H9 (cell line): ENCODE measurements around the gene SREBF2. TPM values are rescaled to one million over a fixed set of nuclear protein-coding genes. Genes with fewer than 3 reads are reported as not detected.

Experiments
- DNase-seq: peaks from one replicate; pipeline ENCODE4 v3.0.0-alpha.2; 2017
- H2AFZ ChIP-seq: one replicate; pipeline ENCODE4 v1.6.1; 2013; ENCODE audit warnings: mild to moderate bottlenecking, low read length, control low read depth, moderate library complexity
- H2AK5ac ChIP-seq: 2 replicates; pipeline ENCODE4 v1.6.1; 2013; ENCODE audit warnings: low read length, control low read depth, mixed read lengths; ENCODE audit not compliant: insufficient read length
- H2BK120ac ChIP-seq: one replicate; pipeline ENCODE4 v1.6.1; 2013; ENCODE audit warnings: low read depth, mild to moderate bottlenecking, low read length, control low read depth, inconsistent platforms; ENCODE audit not compliant: poor library complexity, severe bottlenecking
- H2BK12ac ChIP-seq: 2 replicates; pipeline ENCODE4 v1.6.1; 2013; ENCODE audit warnings: low read length, control low read depth, mixed read lengths, low read depth; ENCODE audit not compliant: insufficient read length
- H2BK15ac ChIP-seq: 2 replicates; pipeline ENCODE4 v1.6.1; 2013; ENCODE audit warnings: low read depth, low read length, control low read depth
- H2BK20ac ChIP-seq: one replicate; pipeline ENCODE4 v1.6.1; 2013; ENCODE audit warnings: low read depth, mild to moderate bottlenecking, low read length, control low read depth, inconsistent platforms; ENCODE audit not compliant: poor library complexity, severe bottlenecking
- H2BK5ac ChIP-seq: 2 replicates; pipeline ENCODE4 v1.6.1; 2013; ENCODE audit warnings: low read length, control low read depth, mixed read lengths; ENCODE audit not compliant: insufficient read length
- H3K14ac ChIP-seq: 2 replicates; pipeline ENCODE4 v1.6.1; 2013; ENCODE audit warnings: low read length, control low read depth; ENCODE audit not compliant: insufficient read depth
- H3K18ac ChIP-seq: 2 replicates; pipeline ENCODE4 v1.6.1; 2013; ENCODE audit warnings: low read depth, mild to moderate bottlenecking, mixed read lengths, low read length, control low read depth; ENCODE audit not compliant: insufficient read length
- H3K23ac ChIP-seq: 2 replicates; pipeline ENCODE4 v1.6.1; 2013; ENCODE audit warnings: low read length, control low read depth, mixed read lengths, low read depth; ENCODE audit not compliant: insufficient read length
- H3K23me2 ChIP-seq: 2 replicates; pipeline ENCODE4 v1.6.1; 2013; ENCODE audit warnings: low read depth, mild to moderate bottlenecking, mixed read lengths, low read length, control low read depth; ENCODE audit not compliant: insufficient read length, poor library complexity, severe bottlenecking
- H3K27ac ChIP-seq: 2 replicates; pipeline ENCODE4 v1.5.1; 2013; ENCODE audit warnings: low read length, control low read depth, mixed read lengths, low read depth; ENCODE audit not compliant: insufficient read length
- H3K27me3 ChIP-seq: 2 replicates; pipeline ENCODE4 v1.6.1; 2013; ENCODE audit warnings: low read length, control low read depth, inconsistent platforms; ENCODE audit not compliant: insufficient read depth
- H3K4ac ChIP-seq: 2 replicates; pipeline ENCODE4 v1.6.1; 2013; ENCODE audit warnings: low read depth, mild to moderate bottlenecking, control low read depth, inconsistent platforms, low read length, moderate library complexity
- H3K4me1 ChIP-seq: 2 replicates; pipeline ENCODE4 v1.6.1; 2013; ENCODE audit warnings: low read length, control low read depth, inconsistent platforms; ENCODE audit not compliant: insufficient read depth
- H3K4me2 ChIP-seq: 2 replicates; pipeline ENCODE4 v1.6.1; 2013; ENCODE audit warnings: low read length, control low read depth, mixed read lengths; ENCODE audit not compliant: insufficient read length, insufficient read depth
- H3K56ac ChIP-seq: 2 replicates; pipeline ENCODE4 v1.6.1; 2013; ENCODE audit warnings: low read depth, mild to moderate bottlenecking, mixed read lengths, low read length, control low read depth; ENCODE audit not compliant: insufficient read length
- H3K79me1 ChIP-seq: 2 replicates; pipeline ENCODE4 v1.6.1; 2013; ENCODE audit warnings: low read depth, mild to moderate bottlenecking, moderate library complexity, low read length, control low read depth, inconsistent platforms; ENCODE audit not compliant: insufficient read depth, poor library complexity, severe bottlenecking
- H3K79me2 ChIP-seq: 2 replicates; pipeline ENCODE4 v1.6.1; 2013; ENCODE audit warnings: low read length, control low read depth, inconsistent platforms; ENCODE audit not compliant: insufficient read depth
- H3K9ac ChIP-seq: 2 replicates; pipeline ENCODE4 v1.6.1; 2013; ENCODE audit warnings: low read length, control low read depth, mixed read lengths; ENCODE audit not compliant: insufficient read length; ENCODE audit errors: extremely low read depth
- H3K9me3 ChIP-seq: one replicate; pipeline ENCODE4 v1.6.1; 2013; ENCODE audit warnings: low read depth, low read length, inconsistent platforms; ENCODE audit not compliant: control insufficient read depth
- H3T11ph ChIP-seq: one replicate; pipeline ENCODE4 v1.6.1; 2013; ENCODE audit warnings: mild to moderate bottlenecking, low read length, control low read depth, inconsistent platforms
- H4K20me1 ChIP-seq: one replicate; pipeline ENCODE4 v1.6.1; 2013; ENCODE audit not compliant: control insufficient read depth, insufficient read length, insufficient read depth
- H4K5ac ChIP-seq: 2 replicates; pipeline ENCODE4 v1.6.1; 2013; ENCODE audit warnings: low read depth, mild to moderate bottlenecking, mixed read lengths, low read length, control low read depth; ENCODE audit not compliant: insufficient read length
- H4K8ac ChIP-seq: replicated peaks from 2 replicates; pipeline ENCODE4 v1.6.1; 2013; ENCODE audit warnings: low read length, control low read depth, mixed read lengths, low read depth; ENCODE audit not compliant: insufficient read length
- H4K91ac ChIP-seq: 2 replicates; pipeline ENCODE4 v1.6.1; 2013; ENCODE audit warnings: low read depth, mild to moderate bottlenecking, moderate library complexity, mixed read lengths, low read length, control low read depth; ENCODE audit not compliant: insufficient read length
- H3K27ac Mint-ChIP-seq, 3 experiments: 2 replicates in 2 of 3; 3 replicates in 1 of 3; pipeline ENCODE4 v1.8.0; 2020 to 2021; ENCODE audit warnings: mixed read lengths in 3 of 3, mild to moderate bottlenecking in 1 of 3, moderate library complexity in 1 of 3
- H3K27me3 Mint-ChIP-seq: 2 replicates; pipeline ENCODE4 v1.8.0; 2021; ENCODE audit warnings: low read depth, mild to moderate bottlenecking, moderate library complexity, mixed read lengths
- H3K36me3 Mint-ChIP-seq, 3 experiments: 2 replicates in 2 of 3; 3 replicates in 1 of 3; pipeline ENCODE4 v1.8.0; 2020 to 2021; ENCODE audit warnings: low read depth in 3 of 3, mixed read lengths in 3 of 3; ENCODE audit not compliant: insufficient read depth in 1 of 3
- H3K4me1 Mint-ChIP-seq, 2 experiments: 2 replicates each; pipeline ENCODE4 v1.8.0; 2020; ENCODE audit warnings: mixed read lengths in 2 of 2
- H3K4me3 Mint-ChIP-seq, 2 experiments: 2 replicates in 1 of 2; 3 replicates in 1 of 2; pipeline ENCODE4 v1.8.0; 2020 to 2021; ENCODE audit warnings: mild to moderate bottlenecking in 2 of 2, mixed read lengths in 2 of 2, moderate library complexity in 1 of 2
- H3K9me3 Mint-ChIP-seq, 2 experiments: 2 replicates in 1 of 2; 3 replicates in 1 of 2; pipeline ENCODE4 v1.8.0; 2020; ENCODE audit warnings: mild to moderate bottlenecking in 2 of 2, mixed read lengths in 2 of 2, moderate library complexity in 1 of 2
- CTCF ChIP-seq: fragments of 200-600 bp; sonication (generic); conservative IDR thresholded peaks from 3 replicates; pipeline ENCODE4 v1.8.0; 2021; ENCODE audit warnings: antibody characterized with exemption, mild to moderate bottlenecking
- WGBS: extraction: QIAGEN DNeasy Blood & Tissue Kit; methylation state at CpG from one replicate; pipeline ENCODE4 v1.1.7; 2013; ENCODE audit warnings: missing lambda C conversion rate, low lambda C conversion rate, mixed read lengths; ENCODE audit not compliant: insufficient read length; ENCODE audit errors: extremely low coverage; 5-methylcytosine and 5-hydroxymethylcytosine counted together
- total RNA-seq: library from RNA; stranded (reverse); gene quantifications from 2 replicates; pipeline ENCODE4 v1.2.1, GENCODE V29; 2021

Gene SREBF2
- total RNA-seq, 1 experiment from 2014 or later, result 146 TPM

- no peaks in the 10 kb centered on the region for H4K20me1 ChIP-seq
- peak overlapping the region; percentile 35 for H3K4me2 ChIP-seq
- no peak overlapping the region for H3K4ac ChIP-seq
- H2BK5ac ChIP-seq, result peak overlapping the region; percentile 61
- H4K91ac ChIP-seq, result no peak overlapping the region
- no CpG with 5 or more reads among the region's 4 CpGs for WGBS
- Mint-ChIP-seq H3K27ac (peak overlapping the region; percentile 11 to 91 (median 79)), H3K4me1 (peaks cover 40 to 46% of the 10 kb centered on the region in 2 experiments), H3K36me3 (peaks cover 5 to 37% (median 20%) of the 10 kb centered on the region in 3 experiments; a peak in 6 of 7 replicates), H3K9me3 (no peaks in the 10 kb centered on the region), H3K27me3 (no peaks in the 10 kb centered on the region), H3K4me3 (0 out of 5 replicates have a peak overlapping the region, but pooled peaks of 1 of the 2 experiments have one; percentile 0)
- no peak overlapping the region for H2BK120ac ChIP-seq
- peak overlapping the region; percentile 19 for H3K18ac ChIP-seq
- H3K27me3 ChIP-seq, result no peaks in the 10 kb centered on the region
- TF ChIP-seq CTCF, result no peak
- H3T11ph ChIP-seq, result no peak overlapping the region
- no peak overlapping the region for H2AFZ ChIP-seq
- no peak overlapping the region for H3K23ac ChIP-seq
- H3K27ac ChIP-seq, result peak overlapping the region; percentile 35
- H3K14ac ChIP-seq, result no peak overlapping the region
- H3K79me2 ChIP-seq, result peaks cover 69% of the 10 kb centered on the region
- no peaks in the 10 kb centered on the region for H3K9me3 ChIP-seq
- no peak overlapping the region for H4K8ac ChIP-seq
- H2AK5ac ChIP-seq, result no peak overlapping the region
- H3K4me1 ChIP-seq, result peaks cover 29% of the 10 kb centered on the region
- H3K56ac ChIP-seq, result no peak overlapping the region
- peak overlapping the region; percentile 81 for H4K5ac ChIP-seq
- no peak overlapping the region for H2BK20ac ChIP-seq
- H3K23me2 ChIP-seq, result no peaks in the 10 kb centered on the region
- H2BK15ac ChIP-seq, result no peak overlapping the region
- peaks cover 9% of the 10 kb centered on the region for H3K79me1 ChIP-seq
- H2BK12ac ChIP-seq, result peak overlapping the region; percentile 85
- peak overlapping the region; percentile 26 for H3K9ac ChIP-seq
- no peak for DNase-seq
These were observed 12.7 kb downstream of the SREBF2 start for GRCh38 chr22:41845380-41846267.
